ENCODE data around the gene CAV2.

Gene CAV2

DNA sequence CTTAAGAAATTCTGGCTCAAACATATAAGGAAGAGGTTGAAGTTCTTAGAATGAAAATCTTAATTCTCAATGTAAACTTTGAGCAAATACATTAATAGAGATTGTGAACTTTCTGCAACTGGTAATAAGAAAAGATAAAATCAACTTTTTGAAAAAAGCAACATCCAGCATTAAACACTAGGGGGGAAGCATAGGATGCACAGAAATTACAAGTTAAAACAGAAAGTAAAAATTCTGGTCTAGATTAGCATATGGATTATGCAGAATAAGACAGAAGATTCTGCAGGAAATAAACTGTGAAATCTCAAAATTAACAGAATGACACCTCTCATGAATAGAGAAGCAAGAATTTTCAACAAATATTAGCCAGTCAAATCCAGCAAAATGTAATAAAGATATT is 38.0 kb upstream of the CAV2 start:
- TF ChIP-seq, protein P1, sequence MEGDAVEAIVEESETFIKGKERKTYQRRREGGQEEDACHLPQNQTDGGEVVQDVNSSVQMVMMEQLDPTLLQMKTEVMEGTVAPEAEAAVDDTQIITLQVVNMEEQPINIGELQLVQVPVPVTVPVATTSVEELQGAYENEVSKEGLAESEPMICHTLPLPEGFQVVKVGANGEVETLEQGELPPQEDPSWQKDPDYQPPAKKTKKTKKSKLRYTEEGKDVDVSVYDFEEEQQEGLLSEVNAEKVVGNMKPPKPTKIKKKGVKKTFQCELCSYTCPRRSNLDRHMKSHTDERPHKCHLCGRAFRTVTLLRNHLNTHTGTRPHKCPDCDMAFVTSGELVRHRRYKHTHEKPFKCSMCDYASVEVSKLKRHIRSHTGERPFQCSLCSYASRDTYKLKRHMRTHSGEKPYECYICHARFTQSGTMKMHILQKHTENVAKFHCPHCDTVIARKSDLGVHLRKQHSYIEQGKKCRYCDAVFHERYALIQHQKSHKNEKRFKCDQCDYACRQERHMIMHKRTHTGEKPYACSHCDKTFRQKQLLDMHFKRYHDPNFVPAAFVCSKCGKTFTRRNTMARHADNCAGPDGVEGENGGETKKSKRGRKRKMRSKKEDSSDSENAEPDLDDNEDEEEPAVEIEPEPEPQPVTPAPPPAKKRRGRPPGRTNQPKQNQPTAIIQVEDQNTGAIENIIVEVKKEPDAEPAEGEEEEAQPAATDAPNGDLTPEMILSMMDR (IDR thresholded peaks at IDR 0.05; ENCODE audit: low read length, missing control alignments), result peak; percentile 28
- no peak overlapping the region for H3K4me3 ChIP-seq (replicated peaks; ENCODE audit: low read depth, low read length)
- no peak for DNase-seq (ENCODE audit: low read depth)

DNA sequence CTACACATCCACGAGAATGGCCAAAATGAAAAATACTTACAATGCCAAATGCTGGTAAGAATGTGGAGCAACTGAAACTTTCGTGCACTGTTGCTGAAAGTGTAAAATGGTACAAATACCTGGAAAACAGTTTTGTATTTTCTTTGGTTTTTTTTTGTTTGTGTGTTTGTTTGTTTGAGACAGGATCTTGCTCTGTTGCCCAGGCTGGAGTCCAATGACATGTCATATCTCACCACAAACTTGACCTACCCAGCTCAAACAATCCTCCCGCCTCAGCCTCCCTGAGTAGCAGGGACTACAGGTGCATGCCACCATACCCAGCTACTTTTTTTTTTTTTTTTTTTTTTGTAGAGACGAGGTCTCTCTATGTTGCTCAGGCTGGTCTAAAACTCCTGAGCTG is 35.6 kb upstream of the CAV2 start:
- TF ChIP-seq, protein P1 (IDR thresholded peaks at IDR 0.05; ENCODE audit: low read length, missing control alignments), result no peak
- no peak overlapping the region for H3K4me3 ChIP-seq (replicated peaks; ENCODE audit: low read depth, low read length)

DNA sequence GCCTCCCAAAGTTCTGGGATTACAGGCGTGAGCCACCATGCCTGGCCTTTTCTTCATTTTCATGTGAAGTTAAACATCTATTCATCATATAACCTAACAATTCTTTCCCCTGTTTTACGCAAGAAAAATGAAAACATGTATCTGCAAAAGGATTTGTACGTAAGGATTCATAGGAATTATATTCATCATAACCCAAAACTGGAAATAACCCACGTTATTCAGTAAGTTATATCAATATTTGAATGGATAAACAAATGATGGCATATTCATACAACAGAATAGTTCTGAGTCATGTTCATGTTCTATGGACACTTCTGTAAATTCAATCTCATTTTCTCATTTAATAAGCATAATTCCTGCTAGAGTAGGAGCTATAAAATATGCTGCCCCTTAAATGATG is 35.2 kb upstream of the CAV2 start:
- no peak for DNase-seq (ENCODE audit: low read depth)
- no peak overlapping the region for H3K4me3 ChIP-seq (replicated peaks; ENCODE audit: low read depth, low read length)
- TF ChIP-seq, protein P1 (IDR thresholded peaks at IDR 0.05; ENCODE audit: low read length, missing control alignments), result no peak

More for the DNA sequence above, 35.6 kb upstream of the CAV2 start:
- no peak for DNase-seq (ENCODE audit: low read depth)

DNA sequence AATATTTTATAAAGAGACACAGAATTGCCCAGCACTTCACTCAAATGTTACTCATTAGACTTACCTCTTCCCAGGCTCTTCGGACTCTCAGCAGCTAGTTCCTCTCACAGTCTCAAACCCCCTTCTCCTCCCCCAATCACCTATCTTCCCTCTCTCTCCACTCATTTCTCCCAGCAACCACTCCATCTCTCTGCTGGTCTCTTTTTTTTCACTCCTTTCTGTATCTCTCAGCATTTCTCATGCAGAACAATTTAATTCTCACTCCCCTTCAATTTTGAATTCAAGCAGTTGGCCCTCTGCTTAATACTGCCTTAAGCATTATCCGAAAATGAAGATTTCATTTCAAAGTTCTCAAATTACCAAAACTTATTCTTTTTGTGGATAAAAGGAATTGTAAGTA is 34.4 kb upstream of the CAV2 start:
- DNase-seq (ENCODE audit: low read depth), result no peak
- H3K4me3 ChIP-seq (replicated peaks; ENCODE audit: low read depth, low read length), result no peak overlapping the region
- TF ChIP-seq, protein P1 (IDR thresholded peaks at IDR 0.05; ENCODE audit: low read length, missing control alignments), result no peak

DNA sequence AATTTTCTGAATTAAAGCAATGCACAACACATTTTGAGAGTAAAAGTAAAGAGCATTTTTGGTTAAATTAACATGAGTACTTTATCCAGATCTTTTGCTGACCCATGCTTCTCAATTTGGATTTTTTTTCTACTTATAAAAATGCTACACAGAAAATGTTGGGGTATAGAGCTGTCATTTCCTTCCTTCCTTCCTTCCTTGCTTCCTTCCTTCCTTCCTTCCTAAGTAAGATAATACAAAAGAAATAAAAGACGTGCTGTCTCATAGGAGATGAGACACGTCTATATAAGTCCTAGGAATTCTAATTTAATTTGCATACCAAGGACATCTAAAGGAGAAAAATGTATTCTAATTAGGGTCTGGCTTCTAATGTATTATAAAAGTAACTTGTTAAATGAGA is 31.0 kb upstream of the CAV2 start:
- TF ChIP-seq, protein P1 (IDR thresholded peaks at IDR 0.05; ENCODE audit: low read length, missing control alignments), result no peak
- no peak overlapping the region for H3K4me3 ChIP-seq (replicated peaks; ENCODE audit: low read depth, low read length)
- no peak for DNase-seq (ENCODE audit: low read depth)

DNA sequence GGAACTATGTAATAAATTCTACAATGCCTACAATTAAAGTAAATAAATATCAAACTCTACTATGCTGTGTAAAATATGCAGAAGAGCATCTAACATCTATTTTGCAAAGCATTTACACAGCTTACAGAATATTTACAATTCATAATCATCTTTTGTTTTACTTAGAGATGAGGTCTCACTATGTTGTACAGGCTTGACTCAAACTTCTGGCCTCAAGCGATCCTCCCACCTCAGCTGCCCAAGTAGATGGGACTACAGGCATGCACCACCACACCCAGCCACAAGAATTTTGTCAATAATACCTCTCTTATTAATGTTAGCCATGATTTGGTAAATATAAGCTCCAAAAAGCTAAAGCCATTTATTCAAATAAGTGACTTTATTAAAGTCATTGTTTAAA is 21.9 kb upstream of the CAV2 start:
- no peak for DNase-seq (ENCODE audit: low read depth)
- TF ChIP-seq, protein P1 (IDR thresholded peaks at IDR 0.05; ENCODE audit: low read length, missing control alignments), result no peak
- H3K4me3 ChIP-seq (replicated peaks; ENCODE audit: low read depth, low read length), result no peak overlapping the region

DNA sequence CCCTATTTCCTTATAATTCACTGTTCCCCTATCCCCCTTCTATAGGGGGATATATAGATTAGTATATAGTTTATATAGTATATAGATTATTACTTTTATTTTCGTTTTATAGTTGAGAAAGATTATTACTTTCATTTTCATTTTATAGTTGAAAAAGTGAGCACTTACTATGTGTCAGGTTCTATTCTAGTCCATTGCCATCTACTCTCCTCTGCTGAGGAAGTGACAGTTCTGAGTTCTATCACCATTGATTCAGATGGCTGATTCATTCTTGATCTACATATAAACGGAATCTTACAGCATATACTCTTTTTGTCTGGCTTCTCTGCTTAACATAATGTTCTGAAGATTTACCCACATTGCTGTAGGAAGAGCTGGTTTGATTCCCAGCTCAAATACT is 20.7 kb upstream of the CAV2 start:
- no peak for DNase-seq (ENCODE audit: low read depth)
- TF ChIP-seq, protein P1 (IDR thresholded peaks at IDR 0.05; ENCODE audit: low read length, missing control alignments), result no peak
- H3K4me3 ChIP-seq (replicated peaks; ENCODE audit: low read depth, low read length), result no peak overlapping the region

Measured in fibroblast of pulmonary artery (primary cell).